HepG2 (cell line): ENCODE results near the gene YBX2. TPM values are rescaled to one million over a fixed set of nuclear protein-coding genes. Genes with fewer than 3 reads are reported as not detected.

Experiments used
- AGO2 ChIP-seq: fragments of 200-400 bp; formaldehyde crosslinking; optimal IDR thresholded peaks from 2 replicates; pipeline ENCODE3; 2017; ENCODE audit warnings: mild to moderate bottlenecking, low read depth, low read length, moderate library complexity
- NFYB ChIP-seq: sonication (generic); formaldehyde crosslinking; IDR thresholded peaks from 2 replicates; pipeline ENCODE4 v1.4.0; 2020; ENCODE audit warnings: missing genetic modification reagents
- REPIN1 ChIP-seq: sonication (generic); formaldehyde crosslinking; IDR thresholded peaks from 2 replicates; pipeline ENCODE4 v1.8.0; 2022; ENCODE audit warnings: missing genetic modification reagents, low read depth, mild to moderate bottlenecking, borderline replicate concordance
- ZFP1 ChIP-seq: IDR thresholded peaks from 2 replicates; pipeline ENCODE4 v1.6.1; 2016
- ZFP41 ChIP-seq: sonication (generic); formaldehyde crosslinking; IDR thresholded peaks from 2 replicates; pipeline ENCODE4 v1.4.0; 2020; ENCODE audit warnings: mild to moderate bottlenecking, missing genetic modification reagents, borderline replicate concordance
- ZIK1 ChIP-seq: sonication (generic); formaldehyde crosslinking; IDR thresholded peaks from 2 replicates; pipeline ENCODE4 v1.5.0; 2020; ENCODE audit warnings: mild to moderate bottlenecking, low read depth, missing genetic modification reagents, borderline replicate concordance
- ZNF225 ChIP-seq: sonication (generic); formaldehyde crosslinking; IDR thresholded peaks from 2 replicates; pipeline ENCODE4 v1.4.0; 2020; ENCODE audit warnings: mild to moderate bottlenecking, missing genetic modification reagents
- ZNF496 ChIP-seq: sonication (generic); formaldehyde crosslinking; IDR thresholded peaks from 2 replicates; pipeline ENCODE4 v1.8.1; 2023; ENCODE audit warnings: mild to moderate bottlenecking, moderate library complexity, missing genetic modification reagents; ENCODE audit not compliant: insufficient replicate concordance
- ZNF543 ChIP-seq: sonication (generic); formaldehyde crosslinking; IDR thresholded peaks from 2 replicates; pipeline ENCODE4 v1.4.0; 2020; ENCODE audit warnings: mild to moderate bottlenecking, missing genetic modification reagents
- ZNF574 ChIP-seq: sonication (generic); formaldehyde crosslinking; IDR thresholded peaks from 2 replicates; pipeline ENCODE4 v1.4.0; 2020; ENCODE audit warnings: missing genetic modification reagents
- ZNF616 ChIP-seq: sonication (generic); formaldehyde crosslinking; IDR thresholded peaks from 2 replicates; pipeline ENCODE4 v1.5.0; 2020; ENCODE audit warnings: low read depth, mild to moderate bottlenecking, missing genetic modification reagents
- ZNF660 ChIP-seq: sonication (generic); formaldehyde crosslinking; IDR thresholded peaks from 2 replicates; pipeline ENCODE4 v1.5.1; 2020; ENCODE audit warnings: mild to moderate bottlenecking, low read depth, missing genetic modification reagents, borderline replicate concordance
- ZNF670 ChIP-seq: sonication (generic); formaldehyde crosslinking; IDR thresholded peaks from 2 replicates; pipeline ENCODE4 v1.8.0; 2022; ENCODE audit warnings: mild to moderate bottlenecking, missing genetic modification reagents, borderline replicate concordance
- polyA plus RNA-seq, 8 experiments: library from polyadenylated mRNA; depleted of rRNA in 3 of 8; stranded (reverse) in 7 of 8; unstranded in 1 of 8; fragments of >200 nt; fragmentation: Illumina TruSeq in 4 of 8; extraction: Trizol in 4 of 8; gene quantifications; 2 replicates each; pipeline versions ENCODE4 v1.2.1 to v1.2.3, GENCODE V29; 2011 to 2016; ENCODE audit warnings: low read depth in 4 of 8, missing spikeins in 1 of 8, mixed read lengths in 1 of 8; ENCODE audit not compliant: insufficient read depth in 1 of 8
- total RNA-seq, 5 experiments: library from RNA; depleted of rRNA; stranded (reverse); fragments of >200 nt; fragmentation: Illumina TruSeq; extraction: Trizol; gene quantifications; 2 replicates each; pipeline ENCODE4 v1.2.3, GENCODE V29; 2016; ENCODE audit warnings: low read depth in 1 of 5
- TF ChIP-seq, protein P1 (sequence below): sonication (generic); formaldehyde crosslinking; IDR thresholded peaks from 2 replicates; pipeline ENCODE4 v1.8.1; 2023; ENCODE audit warnings: mild to moderate bottlenecking, moderate library complexity, missing genetic modification reagents
- TF ChIP-seq, protein P2 (sequence below): IDR thresholded peaks from 2 replicates; pipeline ENCODE4 v1.6.1; 2016; ENCODE audit warnings: low read depth, control low read depth
- TF ChIP-seq, protein P3 (sequence below): sonication (generic); formaldehyde crosslinking; IDR thresholded peaks from 2 replicates; pipeline ENCODE4 v1.5.0; 2020; ENCODE audit warnings: missing genetic modification reagents, mild to moderate bottlenecking, borderline replicate concordance

The YBX2 gene
- total and polyA plus RNA-seq, 2 of the 13 experiments (the other 11 are each of a cell fraction or from before 2014, with no cell fraction given) = 0.12 to 0.22 TPM

DNA sequence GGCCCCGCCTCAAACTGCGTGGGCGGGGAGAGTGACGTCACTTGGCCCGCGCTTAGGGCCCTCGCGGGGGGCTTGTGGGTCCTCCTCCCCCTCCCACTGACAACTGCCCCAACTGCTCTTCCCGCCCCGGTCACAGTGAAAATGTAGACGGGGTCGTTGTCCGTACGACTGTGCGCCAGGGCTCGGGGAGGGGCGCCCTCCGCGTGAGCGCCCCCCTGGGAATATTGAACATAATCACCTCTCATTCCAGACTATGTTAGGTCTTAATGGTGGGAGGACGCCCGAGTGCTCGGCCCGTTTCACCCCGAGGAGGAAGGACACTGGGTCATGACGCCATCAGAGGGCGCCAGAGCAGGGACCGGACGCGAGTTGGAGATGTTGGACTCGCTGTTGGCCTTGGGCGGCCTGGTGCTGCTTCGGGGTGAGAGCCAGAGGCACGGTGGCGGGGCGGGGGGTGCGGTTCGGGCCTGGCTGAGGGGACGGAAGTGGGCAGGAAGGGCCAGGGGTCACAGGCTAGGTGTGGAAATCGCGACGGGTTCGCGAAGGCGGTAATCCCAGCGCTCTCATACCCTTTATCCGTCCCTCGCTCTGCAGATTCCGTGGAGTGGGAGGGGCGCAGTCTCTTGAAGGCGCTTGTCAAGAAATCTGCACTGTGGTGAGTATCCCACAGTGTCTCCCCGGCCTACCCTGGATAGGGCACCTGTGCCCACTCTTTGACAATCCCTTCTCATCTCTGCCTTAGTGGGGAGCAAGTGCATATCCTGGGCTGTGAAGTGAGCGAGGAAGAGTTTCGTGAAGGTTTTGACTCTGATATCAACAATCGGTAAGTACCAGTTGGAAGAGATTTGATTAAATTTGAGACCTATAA, 42.0 kb downstream of the YBX2 start, which contains the start of gene ELP5 (continued):
- no peak for TF ChIP-seq ZFP41 (CRISPR knock-in tag)
- peak; percentile 68 for TF ChIP-seq REPIN1
- TF ChIP-seq NFYB (CRISPR knock-in tag) = peak; percentile 35; the same call in 1 of the 2 replicates
- TF ChIP-seq, protein P1, sequence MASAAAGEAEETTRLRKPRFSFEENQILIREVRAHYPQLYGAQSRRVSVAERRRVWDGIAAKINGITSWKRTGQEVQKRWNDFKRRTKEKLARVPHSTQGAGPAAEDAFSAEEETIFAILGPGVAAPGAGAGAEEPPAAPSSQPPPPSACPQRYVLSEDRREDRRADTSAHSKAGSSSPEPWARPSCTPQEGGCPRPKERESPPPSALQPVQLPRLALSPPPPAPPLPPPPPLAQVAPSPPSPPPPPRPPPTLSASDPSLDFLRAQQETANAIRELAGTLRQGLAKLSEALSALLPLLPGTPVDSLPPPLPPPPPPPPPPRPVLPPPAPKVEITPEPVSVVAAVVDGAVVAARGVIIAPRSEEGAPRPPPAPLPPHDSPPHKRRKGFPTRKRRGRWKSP (CRISPR knock-in tag) = peak; percentile 66; the same call in 1 of the 2 replicates
- peak; percentile 71; the same call in 1 of the 2 replicates for TF ChIP-seq ZNF670 (CRISPR knock-in tag)
- peak; percentile 85 for TF ChIP-seq AGO2
- TF ChIP-seq ZNF496 (CRISPR knock-in tag) = no peak
- no peak for TF ChIP-seq ZIK1
- peak; percentile 64; the same call in 1 of the 2 replicates for TF ChIP-seq ZFP1 (CRISPR knock-in tag)
- TF ChIP-seq, protein P2, sequence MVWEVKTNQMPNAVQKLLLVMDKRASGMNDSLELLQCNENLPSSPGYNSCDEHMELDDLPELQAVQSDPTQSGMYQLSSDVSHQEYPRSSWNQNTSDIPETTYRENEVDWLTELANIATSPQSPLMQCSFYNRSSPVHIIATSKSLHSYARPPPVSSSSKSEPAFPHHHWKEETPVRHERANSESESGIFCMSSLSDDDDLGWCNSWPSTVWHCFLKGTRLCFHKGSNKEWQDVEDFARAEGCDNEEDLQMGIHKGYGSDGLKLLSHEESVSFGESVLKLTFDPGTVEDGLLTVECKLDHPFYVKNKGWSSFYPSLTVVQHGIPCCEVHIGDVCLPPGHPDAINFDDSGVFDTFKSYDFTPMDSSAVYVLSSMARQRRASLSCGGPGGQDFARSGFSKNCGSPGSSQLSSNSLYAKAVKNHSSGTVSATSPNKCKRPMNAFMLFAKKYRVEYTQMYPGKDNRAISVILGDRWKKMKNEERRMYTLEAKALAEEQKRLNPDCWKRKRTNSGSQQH (CRISPR knock-in tag) = 0 out of 2 replicates have a peak, but pooled peaks have one; percentile 22
- TF ChIP-seq ZNF616 (CRISPR knock-in tag) = peak; percentile 80; the same call in 1 of the 2 replicates
- TF ChIP-seq, protein P3, sequence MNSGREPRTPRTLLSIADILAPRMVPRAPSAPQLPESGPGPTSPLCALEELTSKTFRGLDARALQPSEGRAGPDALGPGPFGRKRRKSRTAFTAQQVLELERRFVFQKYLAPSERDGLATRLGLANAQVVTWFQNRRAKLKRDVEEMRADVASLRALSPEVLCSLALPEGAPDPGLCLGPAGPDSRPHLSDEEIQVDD (CRISPR knock-in tag) = peak; percentile 68; the same call in 1 of the 2 replicates
- TF ChIP-seq ZNF660 (CRISPR knock-in tag) = no peak
- peak; percentile 87 for TF ChIP-seq ZNF574 (CRISPR knock-in tag)
- TF ChIP-seq ZNF543 (CRISPR knock-in tag) = peak; percentile 81
- no peak for TF ChIP-seq ZNF225 (CRISPR knock-in tag)
